Liver (tissue), 9 donors: ENCODE results near the gene PSMD1. TPM values are rescaled to one million over a fixed set of nuclear protein-coding genes. Genes with fewer than 3 reads are reported as not detected.

Experiments used
- DNase-seq: peaks from one replicate; pipeline ENCODE4 v3.0.0-alpha.2; 2017; ENCODE audit warnings: low spot score
- H3K27ac ChIP-seq, 2 donors: one replicate each; pipeline ENCODE4 v1.7.0; 2013; ENCODE audit warnings: inconsistent platforms in 2 of 2, low read length in 2 of 2, control low read depth in 1 of 2, low read depth in 1 of 2, mild to moderate bottlenecking in 1 of 2
- H3K27me3 ChIP-seq, 4 donors: one replicate each; pipeline versions ENCODE4 v1.6.1 to v1.7.0; 2013; ENCODE audit warnings: low read length in 3 of 4, inconsistent platforms in 1 of 4, mild to moderate bottlenecking in 1 of 4, moderate library complexity in 1 of 4; ENCODE audit not compliant: control insufficient read depth in 4 of 4, insufficient read depth in 4 of 4
- H3K36me3 ChIP-seq, 4 donors: one replicate each; pipeline versions ENCODE4 v1.6.1 to v1.7.0; 2013; ENCODE audit warnings: low read length in 3 of 4, mild to moderate bottlenecking in 3 of 4, low read depth in 1 of 4, moderate library complexity in 1 of 4; ENCODE audit not compliant: control insufficient read depth in 4 of 4, insufficient read depth in 3 of 4
- H3K4me1 ChIP-seq, 4 donors: one replicate each; pipeline versions ENCODE4 v1.6.1 to v1.7.0; 2013; ENCODE audit warnings: low read length in 3 of 4, mild to moderate bottlenecking in 3 of 4, moderate library complexity in 1 of 4; ENCODE audit not compliant: control insufficient read depth in 4 of 4, insufficient read depth in 4 of 4
- H3K4me3 ChIP-seq, 3 donors: one replicate each; pipeline versions ENCODE4 v1.6.1 to v1.7.0; 2013; ENCODE audit warnings: low read length in 3 of 3, control low read depth in 1 of 3, low read depth in 1 of 3, mild to moderate bottlenecking in 1 of 3
- H3K9ac ChIP-seq, 2 donors: one replicate each; pipeline ENCODE4 v1.7.0; 2013; ENCODE audit warnings: low read length in 2 of 2, mild to moderate bottlenecking in 2 of 2, moderate library complexity in 2 of 2, control low read depth in 1 of 2, low read depth in 1 of 2
- H3K9me3 ChIP-seq, 4 donors: one replicate each; pipeline versions ENCODE4 v1.6.1 to v1.7.0; 2013; ENCODE audit warnings: low read length in 3 of 4; ENCODE audit not compliant: control insufficient read depth in 4 of 4
- EGR1 ChIP-seq, 2 donors: IDR thresholded peaks; 2 replicates each; pipeline ENCODE4 v1.6.1; 2016 to 2018; ENCODE audit warnings: antibody characterized with exemption in 2 of 2, low read depth in 2 of 2
- FOXA1 ChIP-seq: IDR thresholded peaks from 2 replicates; pipeline ENCODE4 v1.6.1; 2016; ENCODE audit warnings: antibody characterized with exemption
- FOXA2 ChIP-seq: IDR thresholded peaks from 2 replicates; pipeline ENCODE4 v1.6.1; 2016; ENCODE audit warnings: antibody characterized with exemption
- GABPA ChIP-seq, 2 donors: IDR thresholded peaks in 1 of 2; conservative IDR thresholded peaks in 1 of 2; 2 replicates each; pipeline ENCODE4 v1.6.1; 2016; ENCODE audit warnings: antibody characterized with exemption in 2 of 2, mild to moderate bottlenecking in 1 of 2, moderate library complexity in 1 of 2
- HNF4A ChIP-seq, 2 donors: conservative IDR thresholded peaks; 2 replicates each; pipeline ENCODE4 v1.6.1; 2016; ENCODE audit warnings: antibody characterized with exemption in 2 of 2, mild to moderate bottlenecking in 2 of 2
- HNF4G ChIP-seq: IDR thresholded peaks from 2 replicates; pipeline ENCODE4 v1.6.1; 2016; ENCODE audit warnings: antibody characterized with exemption
- JUND ChIP-seq, 2 donors: IDR thresholded peaks; 2 replicates each; pipeline ENCODE4 v1.6.1; 2016; ENCODE audit warnings: antibody characterized with exemption in 2 of 2
- NR2F2 ChIP-seq: IDR thresholded peaks from 2 replicates; pipeline ENCODE4 v1.6.1; 2016; ENCODE audit warnings: antibody characterized with exemption
- RAD21 ChIP-seq, 2 donors: IDR thresholded peaks; 2 replicates each; pipeline ENCODE4 v1.6.1; 2016; ENCODE audit warnings: antibody characterized with exemption in 2 of 2, mild to moderate bottlenecking in 2 of 2
- REST ChIP-seq: IDR thresholded peaks from 2 replicates; pipeline ENCODE4 v1.6.1; 2016; ENCODE audit warnings: antibody characterized with exemption, mild to moderate bottlenecking
- RXRA ChIP-seq, 2 donors: IDR thresholded peaks; 2 replicates each; pipeline ENCODE4 v1.6.1; 2017 to 2018; ENCODE audit warnings: antibody characterized with exemption in 2 of 2, mild to moderate bottlenecking in 1 of 2
- SP1 ChIP-seq: IDR thresholded peaks from 2 replicates; pipeline ENCODE4 v1.6.1; 2018; ENCODE audit warnings: antibody characterized with exemption, mild to moderate bottlenecking
- TAF1 ChIP-seq: conservative IDR thresholded peaks from 2 replicates; pipeline ENCODE4 v1.6.1; 2016; ENCODE audit warnings: antibody characterized with exemption, mild to moderate bottlenecking
- YY1 ChIP-seq: IDR thresholded peaks from 2 replicates; pipeline ENCODE4 v1.6.1; 2016; ENCODE audit warnings: antibody characterized with exemption, mild to moderate bottlenecking
- WGBS: extraction: QIAGEN DNeasy Blood & Tissue Kit; methylation state at CpG from one replicate; pipeline ENCODE4 v1.1.7; 2013; 5-methylcytosine and 5-hydroxymethylcytosine counted together
- polyA plus RNA-seq, 2 donors: library from polyadenylated mRNA; stranded (reverse) in 1 of 2; unstranded in 1 of 2; fragments of 200-250 nt in 1 of 2; fragments of >200 nt in 1 of 2; fragmentation: Nextera tagmentation in 1 of 2; extraction: Ambion mirVana in 1 of 2; gene quantifications; one replicate each; pipeline versions ENCODE4 v1.2.1 to v1.2.3, GENCODE V29; 2013 to 2015
- total RNA-seq, 2 donors: library from RNA; depleted of rRNA; stranded (reverse); fragments of >200 nt; gene quantifications; one replicate each; pipeline ENCODE4 v1.2.3, GENCODE V29; 2014
- TF ChIP-seq, protein P1 (sequence below): IDR thresholded peaks from 2 replicates; pipeline ENCODE4 v1.6.1; 2016; ENCODE audit warnings: antibody characterized with exemption
- TF ChIP-seq, protein P2 (sequence below): IDR thresholded peaks from 2 replicates; pipeline ENCODE4 v1.6.1; 2016; ENCODE audit warnings: antibody characterized with exemption
- TF ChIP-seq, protein P3 (sequence below): IDR thresholded peaks from 2 replicates; pipeline ENCODE4 v1.6.1; 2016; ENCODE audit warnings: antibody characterized with exemption
- TF ChIP-seq, protein P4 (sequence below): fragments of 150-350 bp; IDR thresholded peaks from 2 replicates; pipeline ENCODE4 v1.5.1; 2017; ENCODE audit warnings: improper control_type of control experiment, low read depth, low read length; ENCODE audit not compliant: missing input control
- donor health status: healthy.
- donor health status: healthy.
- donor health status: healthy.
- donor health status: healthy.
- donor health status: healthy.

The PSMD1 gene
- total and polyA plus RNA-seq, 4 donors = 31.7 to 83.3 (median 68.1) TPM

DNA sequence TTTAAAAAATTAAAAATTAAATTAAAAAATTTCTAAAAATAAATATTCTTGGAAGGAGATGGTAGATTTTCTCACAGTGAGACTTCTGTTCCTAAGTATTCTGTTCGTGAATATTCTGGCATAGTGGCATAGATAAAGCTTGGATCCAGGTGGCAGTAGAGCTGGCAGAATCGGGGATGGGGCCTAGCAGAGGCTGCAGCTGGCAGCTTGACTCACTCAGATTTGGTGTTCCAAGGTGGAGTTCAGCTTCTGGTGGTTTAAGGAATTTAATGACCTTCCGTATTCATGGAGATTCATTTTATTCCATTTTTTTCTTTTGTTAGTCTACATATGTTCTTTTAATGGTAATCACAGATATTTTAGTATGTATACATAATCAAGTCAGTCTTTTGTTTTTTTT, 161.7 kb downstream of the PSMD1 start (continued):
- TF ChIP-seq EGR1 (IDR thresholded peaks at IDR 0.05; ENCODE audit: low read depth in 2 of 2) (no peak), SP1 (no peak), REST (no peak), NR2F2 (no peak)

GRCh38 chr2:231219289-231219688, 162.6 kb downstream of the PSMD1 start:
- no peak overlapping the region for H3K9ac ChIP-seq
- no peak for TF ChIP-seq JUND (IDR thresholded peaks at IDR 0.05)
- TF ChIP-seq FOXA1 = no peak
- no peak for TF ChIP-seq RAD21 (IDR thresholded peaks at IDR 0.05)
- no peak for TF ChIP-seq FOXA2
- TF ChIP-seq, protein P1, sequence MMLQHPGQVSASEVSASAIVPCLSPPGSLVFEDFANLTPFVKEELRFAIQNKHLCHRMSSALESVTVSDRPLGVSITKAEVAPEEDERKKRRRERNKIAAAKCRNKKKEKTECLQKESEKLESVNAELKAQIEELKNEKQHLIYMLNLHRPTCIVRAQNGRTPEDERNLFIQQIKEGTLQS = no peak
- TF ChIP-seq YY1 = no peak
- TF ChIP-seq, protein P2, sequence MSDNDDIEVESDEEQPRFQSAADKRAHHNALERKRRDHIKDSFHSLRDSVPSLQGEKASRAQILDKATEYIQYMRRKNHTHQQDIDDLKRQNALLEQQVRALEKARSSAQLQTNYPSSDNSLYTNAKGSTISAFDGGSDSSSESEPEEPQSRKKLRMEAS = no peak
- TF ChIP-seq RXRA (IDR thresholded peaks at IDR 0.05) = no peak
- TF ChIP-seq NR2F2 = no peak
- TF ChIP-seq TAF1 = no peak
- no peak for TF ChIP-seq EGR1 (IDR thresholded peaks at IDR 0.05; ENCODE audit: low read depth in 2 of 2)
- TF ChIP-seq GABPA (IDR thresholded peaks at IDR 0.05 in 1 of 2, conservative IDR thresholded peaks at IDR 0.05 in 1 of 2) = no peak
- TF ChIP-seq, protein P3, sequence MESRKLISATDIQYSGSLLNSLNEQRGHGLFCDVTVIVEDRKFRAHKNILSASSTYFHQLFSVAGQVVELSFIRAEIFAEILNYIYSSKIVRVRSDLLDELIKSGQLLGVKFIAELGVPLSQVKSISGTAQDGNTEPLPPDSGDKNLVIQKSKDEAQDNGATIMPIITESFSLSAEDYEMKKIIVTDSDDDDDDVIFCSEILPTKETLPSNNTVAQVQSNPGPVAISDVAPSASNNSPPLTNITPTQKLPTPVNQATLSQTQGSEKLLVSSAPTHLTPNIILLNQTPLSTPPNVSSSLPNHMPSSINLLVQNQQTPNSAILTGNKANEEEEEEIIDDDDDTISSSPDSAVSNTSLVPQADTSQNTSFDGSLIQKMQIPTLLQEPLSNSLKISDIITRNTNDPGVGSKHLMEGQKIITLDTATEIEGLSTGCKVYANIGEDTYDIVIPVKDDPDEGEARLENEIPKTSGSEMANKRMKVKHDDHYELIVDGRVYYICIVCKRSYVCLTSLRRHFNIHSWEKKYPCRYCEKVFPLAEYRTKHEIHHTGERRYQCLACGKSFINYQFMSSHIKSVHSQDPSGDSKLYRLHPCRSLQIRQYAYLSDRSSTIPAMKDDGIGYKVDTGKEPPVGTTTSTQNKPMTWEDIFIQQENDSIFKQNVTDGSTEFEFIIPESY = no peak
- TF ChIP-seq, protein P4, sequence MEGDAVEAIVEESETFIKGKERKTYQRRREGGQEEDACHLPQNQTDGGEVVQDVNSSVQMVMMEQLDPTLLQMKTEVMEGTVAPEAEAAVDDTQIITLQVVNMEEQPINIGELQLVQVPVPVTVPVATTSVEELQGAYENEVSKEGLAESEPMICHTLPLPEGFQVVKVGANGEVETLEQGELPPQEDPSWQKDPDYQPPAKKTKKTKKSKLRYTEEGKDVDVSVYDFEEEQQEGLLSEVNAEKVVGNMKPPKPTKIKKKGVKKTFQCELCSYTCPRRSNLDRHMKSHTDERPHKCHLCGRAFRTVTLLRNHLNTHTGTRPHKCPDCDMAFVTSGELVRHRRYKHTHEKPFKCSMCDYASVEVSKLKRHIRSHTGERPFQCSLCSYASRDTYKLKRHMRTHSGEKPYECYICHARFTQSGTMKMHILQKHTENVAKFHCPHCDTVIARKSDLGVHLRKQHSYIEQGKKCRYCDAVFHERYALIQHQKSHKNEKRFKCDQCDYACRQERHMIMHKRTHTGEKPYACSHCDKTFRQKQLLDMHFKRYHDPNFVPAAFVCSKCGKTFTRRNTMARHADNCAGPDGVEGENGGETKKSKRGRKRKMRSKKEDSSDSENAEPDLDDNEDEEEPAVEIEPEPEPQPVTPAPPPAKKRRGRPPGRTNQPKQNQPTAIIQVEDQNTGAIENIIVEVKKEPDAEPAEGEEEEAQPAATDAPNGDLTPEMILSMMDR = no peak
- no peak for TF ChIP-seq HNF4G
- no peak for TF ChIP-seq REST
- TF ChIP-seq SP1 = no peak
- no peak for TF ChIP-seq HNF4A (conservative IDR thresholded peaks at IDR 0.05)
- peaks cover 0 to 2% (median 0%) of the 10 kb centered on the region in 4 donors for H3K36me3 ChIP-seq
- no peaks in the 10 kb centered on the region for H3K9me3 ChIP-seq
- no peak overlapping the region for H3K27ac ChIP-seq
- H3K4me1 ChIP-seq = no peaks in the 10 kb centered on the region
- H3K27me3 ChIP-seq = no peaks in the 10 kb centered on the region
- 90% methylated on average over 3 of the region's 3 CpGs for WGBS
- no peak for DNase-seq
- no peak overlapping the region for H3K4me3 ChIP-seq
